ENCODE results near the gene H2BK1. TPM values are rescaled to one million over a fixed set of nuclear protein-coding genes. Genes with fewer than 3 reads are reported as not detected.

The H2BK1 gene
- total RNA-seq, 1 experiment from 2014 or later = 0.69 TPM

GRCh38 chr7:151186640-151187408, 23.5 kb downstream of the H2BK1 start, which contains the start of gene ASB10:
TSS of gene ASB10 (minus strand) at chr7:151187250. CDS start at chr7:151187130, 120 bp downstream.
- ChIA-PET POLR2A (no interaction called here), CTCF (no interaction called here), RAD21 (ENCODE audit: low non-redundant PET in 1 of 2, low total read pairs in 2 of 2, uncharacterized antibody in 2 of 2, unreplicated experiment in 2 of 2) (no interaction called here)
- Histone ChIP-seq H2AFZ (ENCODE audit: low read depth, low read length, poor library complexity, severe bottlenecking) (no peak within 1 kb of the TSS), H3K9me2 (ENCODE audit: insufficient read depth) (no peaks in the 10 kb centered on the region), H3K9me3 (ENCODE audit: control insufficient read depth in 1 of 2, insufficient read depth in 1 of 2, low read depth in 1 of 2, low read length in 2 of 2) (no peaks in the 10 kb centered on the region), H3K4me1 (ENCODE audit: control insufficient read depth in 1 of 2, insufficient read depth in 2 of 2, low read length in 2 of 2) (no peaks in the 10 kb centered on the region), H3K4me3 (replicated peaks in 1 of 2; ENCODE audit: low read depth in 1 of 2, low read length in 2 of 2) (no peak within 1 kb of the TSS), H3K36me3 (ENCODE audit: control insufficient read depth in 1 of 2, insufficient read depth in 2 of 2, low read length in 2 of 2) (no peaks in the 10 kb centered on the region), H3K27me3 (ENCODE audit: insufficient read depth, low read length) (no peaks in the 10 kb centered on the region), H3K4me2 (ENCODE audit: low read length) (no peak within 1 kb of the TSS), H3K9ac (ENCODE audit: low read length) (no peak within 1 kb of the TSS), H3K79me2 (ENCODE audit: insufficient read depth, low read length) (no peaks in the 10 kb centered on the region), H3K27ac (ENCODE audit: low read depth, low read length) (no peak within 1 kb of the TSS), H4K20me1 (ENCODE audit: insufficient read depth) (no peaks in the 10 kb centered on the region)
- BruUV-seq (replicated peaks) = no TSS peak
- TF ChIP-seq CBX3 (IDR thresholded peaks at IDR 0.05; ENCODE audit: low read depth) = no peak
- no peak for TF ChIP-seq POLR2A (IDR thresholded peaks at IDR 0.05; ENCODE audit: borderline replicate concordance, extremely low read depth, insufficient read depth, insufficient read length)
- TF ChIP-seq, protein P1, sequence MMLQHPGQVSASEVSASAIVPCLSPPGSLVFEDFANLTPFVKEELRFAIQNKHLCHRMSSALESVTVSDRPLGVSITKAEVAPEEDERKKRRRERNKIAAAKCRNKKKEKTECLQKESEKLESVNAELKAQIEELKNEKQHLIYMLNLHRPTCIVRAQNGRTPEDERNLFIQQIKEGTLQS (IDR thresholded peaks at IDR 0.05) = no peak
- TF ChIP-seq ZFX (IDR thresholded peaks at IDR 0.05) = no peak
- no peak for TF ChIP-seq ZNF274 (IDR thresholded peaks at IDR 0.05; ENCODE audit: low read depth, low read length)
- no peak for TF ChIP-seq POLR2AphosphoS5 (IDR thresholded peaks at IDR 0.05; ENCODE audit: low read depth, low read length)
- TF ChIP-seq REST (IDR thresholded peaks at IDR 0.05; ENCODE audit: low read depth) = no peak
- no peak for TF ChIP-seq FOSL1 (IDR thresholded peaks at IDR 0.05; ENCODE audit: low read depth)
- TF ChIP-seq EZH2 (IDR thresholded peaks at IDR 0.05) = no peak
- TF ChIP-seq SIN3A (IDR thresholded peaks at IDR 0.05; ENCODE audit: low read depth) = no peak
- no peak for TF ChIP-seq SP1 (IDR thresholded peaks at IDR 0.05; ENCODE audit: low read depth)
- TF ChIP-seq TCF7L2 (IDR thresholded peaks at IDR 0.05; ENCODE audit: borderline replicate concordance, extremely low read depth, insufficient read depth, insufficient read length) = no peak
- DNase-seq (ENCODE audit: low read depth, low spot score) = no peak
- intact Hi-C loops (cut with micrococcal nuclease) = no loop called here
- no peak for ATAC-seq

All from HCT116 (cell line).